Hematopoietic multipotent progenitor cell treated with erythropoietin and hydrocortisone succinate and interleukin-3 and kit ligand, for 4 days (in vitro differentiated cells): Measurements from ENCODE around the gene EYA4.

Source experiments
- DNase-seq: peaks from one replicate; pipeline ENCODE4 v3.0.0-alpha.2; 2015

The EYA4 gene, protein sequence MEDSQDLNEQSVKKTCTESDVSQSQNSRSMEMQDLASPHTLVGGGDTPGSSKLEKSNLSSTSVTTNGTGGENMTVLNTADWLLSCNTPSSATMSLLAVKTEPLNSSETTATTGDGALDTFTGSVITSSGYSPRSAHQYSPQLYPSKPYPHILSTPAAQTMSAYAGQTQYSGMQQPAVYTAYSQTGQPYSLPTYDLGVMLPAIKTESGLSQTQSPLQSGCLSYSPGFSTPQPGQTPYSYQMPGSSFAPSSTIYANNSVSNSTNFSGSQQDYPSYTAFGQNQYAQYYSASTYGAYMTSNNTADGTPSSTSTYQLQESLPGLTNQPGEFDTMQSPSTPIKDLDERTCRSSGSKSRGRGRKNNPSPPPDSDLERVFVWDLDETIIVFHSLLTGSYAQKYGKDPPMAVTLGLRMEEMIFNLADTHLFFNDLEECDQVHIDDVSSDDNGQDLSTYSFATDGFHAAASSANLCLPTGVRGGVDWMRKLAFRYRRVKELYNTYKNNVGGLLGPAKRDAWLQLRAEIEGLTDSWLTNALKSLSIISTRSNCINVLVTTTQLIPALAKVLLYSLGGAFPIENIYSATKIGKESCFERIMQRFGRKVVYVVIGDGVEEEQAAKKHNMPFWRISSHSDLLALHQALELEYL

GRCh38 chr6:133241086-133241900 lies at the start of gene EYA4:
Gene EYA4, plus strand, starts transcription at chr6:133241357. Its CDS starts 33,424 bp downstream, at chr6:133274781.
- peak; percentile 8 for DNase-seq

DNA sequence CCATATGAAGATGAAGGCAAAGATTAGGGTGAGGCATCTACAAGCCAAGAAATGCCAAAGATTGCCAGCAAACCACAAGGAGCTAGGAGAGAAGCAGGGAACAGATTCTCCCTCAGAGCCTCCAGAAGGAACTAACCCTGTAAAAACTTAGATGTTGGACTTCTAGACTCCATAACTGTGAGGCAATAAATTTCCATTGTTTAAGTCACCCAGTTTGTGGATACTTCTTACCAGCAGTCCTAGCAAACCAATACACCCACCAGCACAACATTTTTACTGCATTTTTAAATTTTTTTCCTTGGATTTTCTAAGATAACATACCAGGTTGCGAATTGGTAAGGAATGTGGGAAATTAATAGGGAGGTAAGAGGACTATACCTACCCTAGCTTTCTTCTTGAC lies 47.8 kb upstream of the EYA4 start:
- DNase-seq, result no peak

- DNase-seq, result no peak
Measured at GRCh38 chr6:133198725-133199124, 42.4 kb upstream of the EYA4 start.

DNA sequence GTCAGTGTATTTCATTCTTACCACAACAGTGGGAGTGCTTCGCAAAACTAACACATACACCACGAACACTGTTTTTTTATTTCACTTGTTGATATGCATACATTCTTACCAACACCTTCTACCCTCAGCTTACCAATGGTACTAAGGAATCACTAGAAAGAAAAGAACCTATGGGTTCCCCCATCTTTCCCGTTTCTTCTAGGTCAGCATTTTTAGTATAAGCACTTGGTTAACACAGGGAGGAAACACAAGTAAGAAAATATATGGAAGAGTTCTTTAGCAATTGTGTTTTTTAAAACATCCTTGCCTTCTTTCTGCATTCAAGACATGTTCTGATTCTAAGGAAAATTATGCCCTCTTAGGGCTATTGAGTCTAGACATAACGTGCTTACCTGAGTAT lies 39.9 kb upstream of the EYA4 start:
- DNase-seq, result no peak

- DNase-seq, result no peak
Measured at GRCh38 chr6:133202610-133203343, 38.4 kb upstream of the EYA4 start.

DNA sequence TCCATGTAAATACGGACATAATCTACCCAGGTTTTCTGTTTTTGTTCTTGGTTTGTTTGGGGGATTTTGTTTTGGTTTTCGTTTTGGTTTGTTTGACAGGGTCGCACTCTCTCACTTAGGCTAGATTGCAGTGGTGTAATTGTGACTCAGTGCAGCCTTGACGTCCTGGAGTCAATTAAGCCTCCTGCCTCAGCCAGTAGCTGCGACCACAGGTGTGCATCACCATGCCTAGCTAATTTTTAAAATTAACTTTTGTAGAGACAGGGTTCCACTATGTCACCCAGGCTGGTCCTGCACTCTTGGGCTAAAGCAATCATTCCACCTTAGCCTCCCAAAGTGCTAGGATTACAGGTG lies 37.8 kb upstream of the EYA4 start:
- no peak for DNase-seq

- DNase-seq, result no peak
Measured at GRCh38 chr6:133205304-133205703, 35.9 kb upstream of the EYA4 start.

- DNase-seq, result no peak
Measured at GRCh38 chr6:133206942-133207341, 34.2 kb upstream of the EYA4 start.

- DNase-seq, result no peak
Measured at GRCh38 chr6:133207754-133208153, 33.4 kb upstream of the EYA4 start.

GRCh38 chr6:133208183-133208755 lies 32.9 kb upstream of the EYA4 start:
- DNase-seq, result no peak

DNA sequence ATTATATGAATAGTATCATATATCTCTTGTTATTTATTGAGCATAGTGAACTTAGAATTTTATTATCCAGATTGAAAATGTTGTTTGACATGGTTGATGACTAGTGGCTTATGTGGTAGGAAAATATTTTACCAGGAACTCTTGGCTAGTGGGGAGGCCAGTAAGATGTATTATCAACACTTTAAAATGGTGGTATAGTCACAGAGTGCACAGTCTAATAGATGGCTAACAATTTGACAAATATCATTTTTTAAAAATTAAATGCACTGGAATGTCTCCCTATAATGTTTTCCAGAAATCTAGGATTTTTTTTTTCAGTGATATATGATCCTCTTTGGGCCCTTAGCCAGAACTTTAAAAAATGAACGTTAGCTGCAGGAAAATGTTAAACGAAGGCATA lies 26.9 kb upstream of the EYA4 start:
- DNase-seq, result no peak

DNA sequence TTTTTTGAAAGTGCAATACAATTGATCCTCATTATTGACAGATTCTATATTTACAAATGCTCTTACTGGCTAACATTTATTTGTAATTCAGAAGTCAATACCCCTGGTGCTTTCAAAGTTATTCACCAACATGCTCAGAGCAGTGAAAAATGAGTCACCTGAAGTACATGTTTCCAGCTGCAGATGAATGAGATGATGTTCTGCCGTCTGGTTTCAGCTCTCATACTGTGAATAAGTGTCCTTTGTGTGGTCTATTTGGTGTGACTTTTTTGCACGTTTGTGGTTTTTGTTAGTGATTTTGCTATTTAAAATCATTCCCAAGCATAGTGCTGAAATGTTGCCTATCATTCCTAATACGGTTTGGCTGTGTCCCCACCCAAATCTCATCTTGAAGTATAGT lies 22.3 kb upstream of the EYA4 start:
- DNase-seq, result no peak

DNA sequence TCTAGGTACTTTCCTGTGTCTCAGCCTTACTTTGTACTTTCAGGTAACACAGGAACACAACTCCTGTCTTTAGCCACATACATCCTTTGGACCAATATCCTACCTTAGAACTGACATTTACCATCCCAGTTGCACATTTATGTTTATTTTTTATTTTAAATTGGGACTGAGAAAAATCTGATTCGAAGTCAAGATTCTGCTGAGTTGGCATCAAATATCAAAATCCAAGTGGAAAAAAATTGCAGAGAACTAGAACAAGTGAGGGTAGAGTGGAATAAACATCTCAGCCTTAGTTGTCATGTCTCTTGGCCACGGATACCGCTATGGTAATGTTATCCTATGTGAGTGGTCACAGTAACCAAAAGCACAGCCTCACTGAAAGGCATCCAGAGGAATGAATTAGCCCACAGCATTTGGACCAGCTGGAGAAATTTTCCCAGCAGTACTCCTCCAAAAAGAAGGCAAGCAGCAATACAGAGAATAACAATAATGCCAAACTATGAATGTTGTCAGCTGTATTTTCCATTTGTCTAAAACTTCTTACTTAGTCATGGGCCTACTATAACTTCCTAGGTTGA lies 17.6 kb upstream of the EYA4 start:
- no peak for DNase-seq

- DNase-seq, result no peak
Measured at GRCh38 chr6:133225560-133225959, 15.6 kb upstream of the EYA4 start.

- no peak for DNase-seq
Measured at GRCh38 chr6:133227344-133227743, 13.8 kb upstream of the EYA4 start.

- DNase-seq, result no peak
Measured at GRCh38 chr6:133230052-133230451, 11.1 kb upstream of the EYA4 start.

DNA sequence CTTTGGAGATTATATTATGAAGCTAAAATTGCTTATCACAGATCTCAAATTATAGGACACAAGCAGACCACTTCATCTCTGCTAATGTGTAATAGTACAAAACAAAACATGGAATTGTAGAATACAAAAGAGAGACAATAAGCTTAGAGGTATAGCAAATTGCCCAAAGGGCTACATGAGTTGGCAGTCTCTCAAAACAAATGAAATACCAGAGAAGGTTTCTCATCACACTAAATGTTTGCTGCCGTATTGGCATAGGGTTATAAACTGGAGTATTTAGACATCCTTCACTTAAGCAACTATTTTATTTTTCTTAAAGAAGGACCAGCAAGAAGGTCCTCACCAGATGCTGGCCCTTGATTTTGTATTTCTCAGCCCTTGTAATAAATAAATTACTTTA lies 5.9 kb upstream of the EYA4 start:
- DNase-seq, result no peak

DNA sequence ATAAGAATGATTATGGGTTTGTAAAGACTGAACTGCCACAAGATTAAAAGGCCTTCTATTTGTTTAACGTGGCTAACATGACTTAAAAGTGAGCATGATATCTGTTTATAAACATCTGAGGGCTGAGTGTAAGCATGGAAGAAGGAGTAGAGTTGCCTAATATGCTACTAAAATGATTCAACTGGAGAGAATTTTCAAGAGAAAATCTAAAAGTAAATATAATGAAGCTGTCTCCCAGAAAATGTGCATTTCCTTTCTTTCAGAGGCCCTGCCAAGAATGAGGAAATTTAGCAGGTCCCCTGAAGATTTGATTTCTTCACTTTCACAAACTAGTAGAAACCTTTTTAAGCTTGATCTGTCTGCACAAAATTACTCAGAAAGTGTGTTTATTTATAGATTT lies 4.2 kb upstream of the EYA4 start:
- no peak for DNase-seq

DNA sequence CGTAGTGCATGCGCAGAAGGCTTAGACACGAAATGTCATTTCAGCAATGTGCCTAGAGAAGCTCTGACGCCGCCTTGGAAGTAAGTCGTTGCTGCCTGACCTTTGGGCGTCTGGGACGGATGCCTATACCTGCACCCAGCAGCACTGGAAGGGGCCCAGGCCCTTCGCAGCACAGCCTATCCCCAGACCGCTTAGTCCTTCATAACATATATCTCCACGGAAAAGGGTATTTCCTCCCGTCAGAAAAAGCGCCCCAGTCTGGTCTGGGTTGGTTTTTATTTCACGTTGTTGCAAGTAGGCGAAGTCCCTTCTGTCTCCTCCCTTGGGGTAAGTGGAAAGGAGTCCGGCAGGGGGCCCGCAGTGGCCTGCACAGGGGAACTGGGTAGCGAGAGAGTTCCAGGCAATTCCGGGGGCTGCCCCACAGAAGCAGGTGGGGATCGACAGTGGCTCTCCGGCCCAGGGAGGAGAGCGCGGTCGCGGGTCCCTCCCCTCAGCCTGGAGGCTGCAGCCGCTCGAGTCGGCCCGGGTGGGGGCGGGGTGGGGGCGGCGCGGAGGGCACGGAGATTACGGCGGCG lies 559 bp upstream of the EYA4 start:
- DNase-seq, result no peak

DNA sequence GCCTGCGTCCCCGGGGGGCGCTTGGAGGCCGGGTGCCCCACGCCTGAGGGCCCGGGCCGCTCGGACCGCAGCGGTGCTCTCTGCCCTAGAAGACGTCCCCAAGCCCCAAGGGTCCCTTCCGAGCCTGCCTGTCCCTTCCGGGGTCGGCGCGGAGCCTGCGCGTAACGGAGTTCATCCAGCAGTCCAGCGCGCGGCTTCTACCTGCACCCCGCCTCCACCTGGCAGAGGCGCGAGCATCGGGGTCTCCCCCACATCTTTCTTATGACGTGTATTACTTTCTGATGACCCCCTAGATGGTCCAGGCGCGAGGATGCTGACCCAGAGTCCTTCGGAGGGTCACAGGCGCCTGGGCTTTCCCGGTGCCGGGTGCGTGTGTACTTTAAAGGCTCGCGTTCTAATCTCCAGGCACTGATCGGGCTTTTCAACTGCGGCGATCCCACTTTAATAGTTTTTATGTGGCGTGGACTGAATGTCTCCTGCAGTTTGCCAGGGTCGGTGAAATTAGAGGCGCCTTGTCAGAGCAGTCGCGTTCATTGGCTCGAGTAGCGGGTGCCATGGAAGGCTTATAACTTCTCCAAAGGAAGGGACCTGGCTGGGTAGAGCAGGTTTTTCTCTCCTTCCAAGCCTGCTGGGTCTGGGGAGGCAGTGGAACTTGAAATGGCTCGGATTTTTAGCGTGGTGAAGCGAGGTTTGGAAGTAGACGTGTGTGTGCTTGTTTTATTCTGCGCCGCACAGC lies 912 bp downstream of the EYA4 start:
- DNase-seq, result peak; percentile 14
